HCT116 (cell line): ENCODE measurements around the gene DDX54.

Source experiments
- CTCF ChIP-seq, 3 experiments: fragments of 200-600 bp in 1 of 3; sonication (generic) in 1 of 3; IDR thresholded peaks in 2 of 3; conservative IDR thresholded peaks in 1 of 3; 2 replicates each; pipeline ENCODE4 v1.5.1; 2012 to 2017; ENCODE audit warnings: low read depth in 2 of 3, low read length in 2 of 3, antibody characterized with exemption in 1 of 3, borderline replicate concordance in 1 of 3, control low read depth in 1 of 3, mild to moderate bottlenecking in 1 of 3, mixed read lengths in 1 of 3, mixed run types in 1 of 3, moderate library complexity in 1 of 3; ENCODE audit not compliant: insufficient read depth in 1 of 3
- EZH2 ChIP-seq: fragments of 200-600 bp; sonication (generic); IDR thresholded peaks from 2 replicates; pipeline ENCODE4 v1.6.1; 2017; ENCODE audit warnings: antibody characterized with exemption, mixed run types
- POLR2AphosphoS5 ChIP-seq: IDR thresholded peaks from 2 replicates; pipeline ENCODE4 v1.6.1; 2011; ENCODE audit warnings: mild to moderate bottlenecking, low read depth, low read length, moderate library complexity
- SIN3A ChIP-seq: IDR thresholded peaks from 2 replicates; pipeline ENCODE4 v1.6.1; 2012; ENCODE audit warnings: low read depth
- YY1 ChIP-seq: IDR thresholded peaks from 2 replicates; pipeline ENCODE4 v1.6.1; 2011; ENCODE audit warnings: low read length, low read depth, moderate library complexity, mild to moderate bottlenecking; ENCODE audit not compliant: insufficient replicate concordance; ENCODE audit errors: extremely low read depth
- ZNF274 ChIP-seq: fragments of 200-500 bp; sonication (Bioruptor generic); IDR thresholded peaks from 2 replicates; pipeline ENCODE4 v1.6.1; 2014; ENCODE audit warnings: mild to moderate bottlenecking, low read depth, low read length, inconsistent platforms
- TF ChIP-seq, protein P1 (sequence below): IDR thresholded peaks from 2 replicates; pipeline ENCODE4 v1.6.1; 2011; ENCODE audit warnings: mild to moderate bottlenecking, low read length, moderate library complexity; ENCODE audit not compliant: insufficient replicate concordance; ENCODE audit errors: extremely low read depth

GRCh38 chr12:113224955-113225354 lies 39.7 kb upstream of the DDX54 start:
- no peak for TF ChIP-seq SIN3A
- TF ChIP-seq, protein P1, sequence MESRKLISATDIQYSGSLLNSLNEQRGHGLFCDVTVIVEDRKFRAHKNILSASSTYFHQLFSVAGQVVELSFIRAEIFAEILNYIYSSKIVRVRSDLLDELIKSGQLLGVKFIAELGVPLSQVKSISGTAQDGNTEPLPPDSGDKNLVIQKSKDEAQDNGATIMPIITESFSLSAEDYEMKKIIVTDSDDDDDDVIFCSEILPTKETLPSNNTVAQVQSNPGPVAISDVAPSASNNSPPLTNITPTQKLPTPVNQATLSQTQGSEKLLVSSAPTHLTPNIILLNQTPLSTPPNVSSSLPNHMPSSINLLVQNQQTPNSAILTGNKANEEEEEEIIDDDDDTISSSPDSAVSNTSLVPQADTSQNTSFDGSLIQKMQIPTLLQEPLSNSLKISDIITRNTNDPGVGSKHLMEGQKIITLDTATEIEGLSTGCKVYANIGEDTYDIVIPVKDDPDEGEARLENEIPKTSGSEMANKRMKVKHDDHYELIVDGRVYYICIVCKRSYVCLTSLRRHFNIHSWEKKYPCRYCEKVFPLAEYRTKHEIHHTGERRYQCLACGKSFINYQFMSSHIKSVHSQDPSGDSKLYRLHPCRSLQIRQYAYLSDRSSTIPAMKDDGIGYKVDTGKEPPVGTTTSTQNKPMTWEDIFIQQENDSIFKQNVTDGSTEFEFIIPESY, result no peak
- no peak for TF ChIP-seq CTCF (IDR thresholded peaks at IDR 0.05 in 2 of 3, conservative IDR thresholded peaks at IDR 0.05 in 1 of 3; ENCODE audit: borderline replicate concordance in 1 of 3, insufficient read depth in 1 of 3, low read depth in 2 of 3, low read length in 2 of 3)
- no peak for TF ChIP-seq POLR2AphosphoS5
- TF ChIP-seq EZH2, result no peak
- no peak for TF ChIP-seq ZNF274
- TF ChIP-seq YY1, result no peak
